ENCODE results near the gene CDK18.
"Not testable (repeated sequence)": the region's sequence is repeated elsewhere in the genome, so short reads cannot be mapped to it uniquely, and the experiment has no call there.

The CDK18 gene

GRCh38 chr1:205477759-205478247 lies 26.7 kb upstream of the CDK18 start:
- in situ Hi-C loops (cut with HindIII; ENCODE audit: low pct_ligation_motif_present, low sequenced_read_pairs), result no loop called here
- H3K36me3 ChIP-seq (replicated peaks), result no peaks in the 10 kb centered on the region
- no peak overlapping the region for H3K4me3 ChIP-seq (ENCODE audit: low read depth, low read length)
- DNase-seq, result no peak
- TF ChIP-seq CTCF (IDR thresholded peaks at IDR 0.05; ENCODE audit: low read depth, low read length, missing control alignments), result no peak
- H3K27ac ChIP-seq, result no peak overlapping the region
- peaks cover 30% of the 10 kb centered on the region for H3K27me3 ChIP-seq (replicated peaks)

- DNase-seq; H3K4me3 ChIP-seq (ENCODE audit: low read depth, low read length); H3K36me3 ChIP-seq (replicated peaks); H3K27ac ChIP-seq; in situ Hi-C loops (cut with HindIII; ENCODE audit: low pct_ligation_motif_present, low sequenced_read_pairs): not testable (repeated sequence)
- H3K27me3 ChIP-seq (replicated peaks), result peaks cover 35% of the 10 kb centered on the region
These were observed 25.5 kb upstream of the CDK18 start for GRCh38 chr1:205478985-205479384.

- Histone ChIP-seq H3K4me3 (ENCODE audit: low read depth, low read length) (no peak overlapping the region), H3K27me3 (replicated peaks) (peaks cover 43% of the 10 kb centered on the region), H3K27ac (no peak overlapping the region), H3K36me3 (replicated peaks) (no peaks in the 10 kb centered on the region)
- in situ Hi-C loops (cut with HindIII; ENCODE audit: low pct_ligation_motif_present, low sequenced_read_pairs), result no loop called here
- DNase-seq, result no peak
- TF ChIP-seq CTCF (IDR thresholded peaks at IDR 0.05; ENCODE audit: low read depth, low read length, missing control alignments), result no peak
These were observed 24.0 kb upstream of the CDK18 start for GRCh38 chr1:205480349-205480985.

GRCh38 chr1:205481218-205481617 lies 23.3 kb upstream of the CDK18 start:
- H3K27me3 ChIP-seq (replicated peaks), result peaks cover 42% of the 10 kb centered on the region
- no peak overlapping the region for H3K27ac ChIP-seq
- no peak for TF ChIP-seq CTCF (IDR thresholded peaks at IDR 0.05; ENCODE audit: low read depth, low read length, missing control alignments)
- in situ Hi-C loops (cut with HindIII; ENCODE audit: low pct_ligation_motif_present, low sequenced_read_pairs), result no loop called here
- H3K4me3 ChIP-seq (ENCODE audit: low read depth, low read length), result no peak overlapping the region
- no peak for DNase-seq
- H3K36me3 ChIP-seq (replicated peaks), result no peaks in the 10 kb centered on the region

- no peaks in the 10 kb centered on the region for H3K36me3 ChIP-seq (replicated peaks)
- no peak for TF ChIP-seq CTCF (IDR thresholded peaks at IDR 0.05; ENCODE audit: low read depth, low read length, missing control alignments)
- in situ Hi-C loops (cut with HindIII; ENCODE audit: low pct_ligation_motif_present, low sequenced_read_pairs), result no loop called here
- no peak for DNase-seq
- H3K27ac ChIP-seq, result no peak overlapping the region
- no peak overlapping the region for H3K4me3 ChIP-seq (ENCODE audit: low read depth, low read length)
- peaks cover 42% of the 10 kb centered on the region for H3K27me3 ChIP-seq (replicated peaks)
These were observed 22.8 kb upstream of the CDK18 start for GRCh38 chr1:205481629-205482151.

- H3K27ac ChIP-seq; DNase-seq; in situ Hi-C loops (cut with HindIII; ENCODE audit: low pct_ligation_motif_present, low sequenced_read_pairs): not testable (repeated sequence)
These were observed 21.9 kb upstream of the CDK18 start for GRCh38 chr1:205482587-205482986.

GRCh38 chr1:205483372-205483771 lies 21.1 kb upstream of the CDK18 start:
- Histone ChIP-seq H3K27me3 (replicated peaks) (peaks cover 42% of the 10 kb centered on the region), H3K36me3 (replicated peaks) (no peaks in the 10 kb centered on the region), H3K4me3 (ENCODE audit: low read depth, low read length) (no peak overlapping the region), H3K27ac (no peak overlapping the region)
- in situ Hi-C loops (cut with HindIII; ENCODE audit: low pct_ligation_motif_present, low sequenced_read_pairs), result no loop called here
- no peak for DNase-seq
- no peak for TF ChIP-seq CTCF (IDR thresholded peaks at IDR 0.05; ENCODE audit: low read depth, low read length, missing control alignments)

More at GRCh38 chr1:205482587-205482986, 21.9 kb upstream of the CDK18 start:
- H3K4me3 ChIP-seq (ENCODE audit: low read depth, low read length); H3K36me3 ChIP-seq (replicated peaks): not testable (repeated sequence)
- H3K27me3 ChIP-seq (replicated peaks), result peaks cover 42% of the 10 kb centered on the region

Measured in brain microvascular endothelial cell (primary cell).